Measurements from ENCODE around the gene ANXA7.

- TF ChIP-seq EZH2 (IDR thresholded peaks at IDR 0.05) (no peak), POLR2AphosphoS5 (IDR thresholded peaks at IDR 0.05; ENCODE audit: borderline replicate concordance, low read depth, low read length) (no peak), FOXP2 (optimal IDR thresholded peaks at IDR 0.05; ENCODE audit: control extremely low read depth, extremely low read length, insufficient read depth) (no peak)
These were observed 33.1 kb upstream of the ANXA7 start for GRCh38 chr10:73446926-73447325.
